HG02610 (cell line): ENCODE measurements around the gene MAD1L1.

Experiments
- ATAC-seq: cut with Tn5 transposase; IDR thresholded peaks from one replicate; pipeline ENCODE4 v1.9.1; 2021; ENCODE audit warnings: mild to moderate bottlenecking, moderate library complexity; ENCODE audit not compliant: unreplicated experiment

MAD1L1 gene

GRCh38 chr7:1922870-1923236 is 309.9 kb downstream of the MAD1L1 start:
- ATAC-seq: no peak

- ATAC-seq: no peak
Observed at GRCh38 chr7:1922071-1922869, 310.5 kb downstream of the MAD1L1 start.

- no peak for ATAC-seq
Observed at GRCh38 chr7:1920881-1921280, 311.9 kb downstream of the MAD1L1 start.

- no peak for ATAC-seq
Observed at GRCh38 chr7:1920266-1920681, 312.5 kb downstream of the MAD1L1 start.

- ATAC-seq: no peak
Observed at GRCh38 chr7:1919539-1920265, 313.0 kb downstream of the MAD1L1 start.

- ATAC-seq: no peak
Observed at GRCh38 chr7:1918881-1919525, 313.7 kb downstream of the MAD1L1 start.

- no peak for ATAC-seq
Observed at GRCh38 chr7:1918063-1918645, 314.6 kb downstream of the MAD1L1 start.

GRCh38 chr7:1917221-1918062 is 315.3 kb downstream of the MAD1L1 start:
- no peak for ATAC-seq

- no peak for ATAC-seq
Observed at GRCh38 chr7:1916601-1916970, 316.2 kb downstream of the MAD1L1 start.

- ATAC-seq: no peak
Observed at GRCh38 chr7:1915956-1916600, 316.7 kb downstream of the MAD1L1 start.

- no peak for ATAC-seq
Observed at GRCh38 chr7:1915326-1915725, 317.4 kb downstream of the MAD1L1 start.

- no peak for ATAC-seq
Observed at GRCh38 chr7:1914743-1915142, 318.0 kb downstream of the MAD1L1 start.

- no peak for ATAC-seq
Observed at GRCh38 chr7:1914321-1914720, 318.4 kb downstream of the MAD1L1 start.

GRCh38 chr7:1913466-1914282 is 319.1 kb downstream of the MAD1L1 start:
- no peak for ATAC-seq

- ATAC-seq: no peak
Observed at GRCh38 chr7:1912593-1913465, 319.9 kb downstream of the MAD1L1 start.

GRCh38 chr7:1911571-1911970 is 321.2 kb downstream of the MAD1L1 start:
- no peak for ATAC-seq

- ATAC-seq: no peak
Observed at GRCh38 chr7:1910827-1911226, 321.9 kb downstream of the MAD1L1 start.

GRCh38 chr7:1910081-1910685 is 322.6 kb downstream of the MAD1L1 start:
- ATAC-seq: no peak
